Keratinocyte (primary cell): ENCODE results near the gene RTBDN. TPM values are rescaled to one million over a fixed set of nuclear protein-coding genes. Genes with fewer than 3 reads are reported as not detected.

Experiments used
- DNase-seq: peaks from one replicate; pipeline ENCODE4 v3.0.0-alpha.2; 2011; ENCODE audit warnings: low read depth, missing footprints, low spot score
- FAIRE-seq: peaks from 2 replicates; lab custom pipeline; 2011; peaks lifted over from hg19 to GRCh38; lab: Jason Lieb, UNC
- H2AFZ ChIP-seq: 2 replicates; pipeline ENCODE4 v1.6.0; 2012; ENCODE audit warnings: low read length, control low read depth, inconsistent platforms; ENCODE audit not compliant: control insufficient read depth
- H3K27ac ChIP-seq: 2 replicates; pipeline ENCODE4 v1.5.1; 2011; ENCODE audit warnings: low read length; ENCODE audit not compliant: control insufficient read depth, insufficient read depth
- H3K27me3 ChIP-seq: 3 replicates; pipeline ENCODE4 v1.6.0; 2011; ENCODE audit warnings: low read length; ENCODE audit not compliant: control insufficient read depth, insufficient read depth; ENCODE audit errors: extremely low read depth
- H3K36me3 ChIP-seq, 2 experiments: 2 replicates in 1 of 2; 3 replicates in 1 of 2; pipeline ENCODE4 v1.5.1; 2011; ENCODE audit warnings: low read length in 2 of 2, mild to moderate bottlenecking in 1 of 2; ENCODE audit not compliant: control insufficient read depth in 2 of 2, insufficient read depth in 2 of 2; ENCODE audit errors: extremely low read depth in 1 of 2
- H3K4me1 ChIP-seq: 3 replicates; pipeline ENCODE4 v1.5.1; 2011; ENCODE audit warnings: low read length; ENCODE audit not compliant: control insufficient read depth, insufficient read depth; ENCODE audit errors: extremely low read depth
- H3K4me2 ChIP-seq: 3 replicates; pipeline ENCODE4 v1.6.0; 2011; ENCODE audit warnings: low read depth, low read length; ENCODE audit not compliant: control insufficient read depth, insufficient read depth; ENCODE audit errors: extremely low read depth
- H3K4me3 ChIP-seq, 3 experiments: fragments of 200-600 bp in 1 of 3; sonication (generic) in 1 of 3; 2 replicates in 2 of 3; 3 replicates in 1 of 3; pipeline ENCODE4 v1.5.1; 2011 to 2016; ENCODE audit warnings: low read length in 3 of 3, mild to moderate bottlenecking in 3 of 3, control low read depth in 2 of 3, inconsistent platforms in 1 of 3, low read depth in 1 of 3, mixed read lengths in 1 of 3, mixed run types in 1 of 3, moderate library complexity in 1 of 3; ENCODE audit not compliant: control insufficient read depth in 2 of 3, insufficient read depth in 2 of 3; ENCODE audit errors: extremely low read depth in 1 of 3
- H3K79me2 ChIP-seq: 2 replicates; pipeline ENCODE4 v1.6.0; 2012; ENCODE audit warnings: low read length; ENCODE audit not compliant: control insufficient read depth, insufficient read depth
- H3K9ac ChIP-seq: 3 replicates; pipeline ENCODE4 v1.6.0; 2011; ENCODE audit warnings: low read length; ENCODE audit not compliant: control insufficient read depth, insufficient read depth; ENCODE audit errors: extremely low read depth
- H3K9me1 ChIP-seq: 3 replicates; pipeline ENCODE4 v1.6.0; 2011; ENCODE audit warnings: low read length; ENCODE audit not compliant: control insufficient read depth, insufficient read depth; ENCODE audit errors: extremely low read depth
- H3K9me3 ChIP-seq: 2 replicates; pipeline ENCODE4 v1.5.1; 2012; ENCODE audit warnings: low read depth, low read length; ENCODE audit not compliant: control insufficient read depth
- H4K20me1 ChIP-seq: 3 replicates; pipeline ENCODE4 v1.6.0; 2011; ENCODE audit warnings: low read length; ENCODE audit not compliant: control insufficient read depth, insufficient read depth; ENCODE audit errors: extremely low read depth
- CTCF ChIP-seq, 3 experiments: IDR thresholded peaks in 1 of 3; conservative IDR thresholded peaks in 1 of 3; optimal IDR thresholded peaks in 1 of 3; 2 replicates in 2 of 3; 3 replicates in 1 of 3; pipeline versions ENCODE3 to v1.5.1; 2011; ENCODE audit warnings: low read length in 3 of 3, mild to moderate bottlenecking in 3 of 3, moderate library complexity in 2 of 3, control low read depth in 1 of 3, inconsistent platforms in 1 of 3; ENCODE audit not compliant: insufficient read depth in 2 of 3; ENCODE audit errors: extremely low read depth in 1 of 3
- EZH2 ChIP-seq: IDR thresholded peaks from one replicate; pipeline ENCODE4 v1.6.1; 2012; ENCODE audit warnings: inconsistent platforms, mild to moderate bottlenecking, low read length, moderate library complexity
- dilution Hi-C: fragments of 300-500 bp; cut with MboI; formaldehyde crosslinking; loops from one replicate; pipeline ENCODE4 v1.7.0; 2020; ENCODE audit warnings: low sequenced_read_pairs; ENCODE audit not compliant: extremely low pct_ligation_motif_present
- polyA plus RNA-seq, 5 experiments: library from polyadenylated mRNA; depleted of rRNA in 3 of 5; stranded (reverse) in 3 of 5; stranded (forward) in 1 of 5; unstranded in 1 of 5; fragments of >200 nt; gene quantifications; 1 replicate in 1 of 5; 2 replicates in 3 of 5; 3 replicates in 1 of 5; pipeline versions ENCODE4 v1.2.1 to v1.2.3, GENCODE V29; 2011 to 2012; ENCODE audit warnings: missing spikeins in 2 of 5, low read depth in 1 of 5, low replicate concordance in 1 of 5

RTBDN gene
- polyA plus RNA-seq, 1 donor (not counting 4 experiments of a cell fraction or from before 2014, with no cell fraction given), result not detected

GRCh38 chr19:12842511-12842910, 8.1 kb upstream of the RTBDN start:
- FAIRE-seq, result no peak
- no peak for TF ChIP-seq EZH2
- TF ChIP-seq CTCF (optimal IDR thresholded peaks at IDR 0.05 in 1 of 3, IDR thresholded peaks at IDR 0.05 in 1 of 3, conservative IDR thresholded peaks at IDR 0.05 in 1 of 3; ENCODE audit: extremely low read depth in 1 of 3, insufficient read depth in 2 of 3, low read length in 3 of 3), result no peak
- no peak for DNase-seq
- H3K36me3 ChIP-seq, result no peaks in the 10 kb centered on the region
- no peaks in the 10 kb centered on the region for H3K9me1 ChIP-seq
- no peak overlapping the region for H2AFZ ChIP-seq
- H3K9ac ChIP-seq, result no peak overlapping the region
- H3K79me2 ChIP-seq, result no peaks in the 10 kb centered on the region
- no peaks in the 10 kb centered on the region for H4K20me1 ChIP-seq
- peaks cover 37% of the 10 kb centered on the region for H3K27me3 ChIP-seq
- H3K27ac ChIP-seq, result no peak overlapping the region
- H3K9me3 ChIP-seq, result no peaks in the 10 kb centered on the region
- dilution Hi-C loops, result no loop called here
- H3K4me2 ChIP-seq, result no peak overlapping the region
- H3K4me1 ChIP-seq, result peaks cover 15% of the 10 kb centered on the region
- no peak overlapping the region for H3K4me3 ChIP-seq

- H3K27me3 ChIP-seq, result peaks cover 45% of the 10 kb centered on the region
- peaks cover 14% of the 10 kb centered on the region for H3K4me1 ChIP-seq
- no peak for TF ChIP-seq CTCF (optimal IDR thresholded peaks at IDR 0.05 in 1 of 3, IDR thresholded peaks at IDR 0.05 in 1 of 3, conservative IDR thresholded peaks at IDR 0.05 in 1 of 3; ENCODE audit: extremely low read depth in 1 of 3, insufficient read depth in 2 of 3, low read length in 3 of 3)
- TF ChIP-seq EZH2, result no peak
- no peak for DNase-seq
- H3K4me3 ChIP-seq, result peak overlapping the region; percentile 27 to 49 (median 48)
- no peak overlapping the region for H3K27ac ChIP-seq
- H2AFZ ChIP-seq, result peak overlapping the region; percentile 44
- peak overlapping the region; percentile 67 for H3K4me2 ChIP-seq
- H3K79me2 ChIP-seq, result no peaks in the 10 kb centered on the region
- H3K9me1 ChIP-seq, result no peaks in the 10 kb centered on the region
- dilution Hi-C loops, result no loop called here
- H4K20me1 ChIP-seq, result no peaks in the 10 kb centered on the region
- no peak overlapping the region for H3K9ac ChIP-seq
- FAIRE-seq, result no peak
- no peaks in the 10 kb centered on the region for H3K36me3 ChIP-seq
- H3K9me3 ChIP-seq, result no peaks in the 10 kb centered on the region
Measured at GRCh38 chr19:12841094-12841493, 6.7 kb upstream of the RTBDN start.
